SK-N-SH treated with all-trans-retinoic acid at 6 μM for 48 hours (cell line): ENCODE data around the gene SLC25A47.
"Not testable (repeated sequence)": the region's sequence is repeated elsewhere in the genome, so short reads cannot be mapped to it uniquely, and the experiment has no call there.

ENCODE experiments used
- ATAC-seq: fragments of 200-7000 bp; cut with Tn5 transposase; 3 replicates; pipeline ENCODE4 v1.9.1; 2020; ENCODE audit warnings: mild to moderate bottlenecking, moderate library complexity
- ARNTL ChIP-seq: fragments of 450-650 bp; formaldehyde crosslinking; IDR thresholded peaks from 2 replicates; pipeline ENCODE4 v1.5.0; 2020; ENCODE audit warnings: low read depth, mild to moderate bottlenecking, moderate library complexity, borderline replicate concordance
- BACH2 ChIP-seq: fragments of 250-450 bp; sonication (Bioruptor Pico); IDR thresholded peaks from 2 replicates; pipeline ENCODE4 v1.9.0; 2021; ENCODE audit warnings: mild to moderate bottlenecking, borderline replicate concordance
- CSDC2 ChIP-seq: fragments of 250-450 bp; sonication (Bioruptor Pico); IDR thresholded peaks from 2 replicates; pipeline ENCODE4 v1.5.0; 2020; ENCODE audit warnings: mild to moderate bottlenecking, moderate library complexity
- ESRRG ChIP-seq: fragments of 250-450 bp; sonication (Bioruptor Pico); IDR thresholded peaks from 2 replicates; pipeline ENCODE4 v1.6.1; 2021; ENCODE audit warnings: mild to moderate bottlenecking
- GLIS3 ChIP-seq: fragments of 250-450 bp; sonication (Bioruptor Pico); IDR thresholded peaks from 2 replicates; pipeline ENCODE4 v1.5.0; 2020; ENCODE audit warnings: mild to moderate bottlenecking, moderate library complexity
- OSR1 ChIP-seq: fragments of 250-450 bp; sonication (Bioruptor Pico); IDR thresholded peaks from 2 replicates; pipeline ENCODE4 v1.8.0; 2022; ENCODE audit warnings: moderate library complexity, mild to moderate bottlenecking, inconsistent platforms
- POU6F1 ChIP-seq: fragments of 250-450 bp; sonication (Bioruptor Pico); IDR thresholded peaks from 2 replicates; pipeline ENCODE4 v1.8.0; 2021; ENCODE audit warnings: low read depth, mild to moderate bottlenecking, moderate library complexity, borderline replicate concordance
- PPARA ChIP-seq: fragments of 250-450 bp; sonication (Bioruptor Pico); IDR thresholded peaks from 2 replicates; pipeline ENCODE4 v1.5.0; 2020; ENCODE audit warnings: mild to moderate bottlenecking, borderline replicate concordance
- RARB ChIP-seq: fragments of 250-450 bp; sonication (Bioruptor Pico); IDR thresholded peaks from 2 replicates; pipeline ENCODE4 v1.8.0; 2021; ENCODE audit warnings: mild to moderate bottlenecking, moderate library complexity
- SNAI2 ChIP-seq: fragments of 250-450 bp; sonication (Bioruptor Pico); IDR thresholded peaks from 2 replicates; pipeline ENCODE4 v1.5.0; 2020; ENCODE audit warnings: mild to moderate bottlenecking, moderate library complexity
- TCF4 ChIP-seq: fragments of 250-450 bp; sonication (Bioruptor Pico); IDR thresholded peaks from 2 replicates; pipeline ENCODE4 v1.8.0; 2021; ENCODE audit warnings: mild to moderate bottlenecking, moderate library complexity, borderline replicate concordance
- TSHZ2 ChIP-seq: fragments of 250-450 bp; sonication (Bioruptor Pico); IDR thresholded peaks from 2 replicates; pipeline ENCODE4 v1.5.0; 2020; ENCODE audit warnings: mild to moderate bottlenecking, moderate library complexity
- ZFP3 ChIP-seq: fragments of 250-450 bp; sonication (Bioruptor Pico); IDR thresholded peaks from 2 replicates; pipeline ENCODE4 v1.5.0; 2020; ENCODE audit warnings: mild to moderate bottlenecking, moderate library complexity
- ZNF565 ChIP-seq: fragments of 450-650 bp; formaldehyde crosslinking; conservative IDR thresholded peaks from 2 replicates; pipeline ENCODE4 v1.5.0; 2020; ENCODE audit warnings: low read depth, mild to moderate bottlenecking, moderate library complexity
- ZNF70 ChIP-seq: fragments of 450-650 bp; formaldehyde crosslinking; IDR thresholded peaks from 2 replicates; pipeline ENCODE4 v1.5.0; 2020; ENCODE audit warnings: mild to moderate bottlenecking, moderate library complexity
- ZNF8 ChIP-seq: fragments of 450-650 bp; formaldehyde crosslinking; IDR thresholded peaks from 2 replicates; pipeline ENCODE4 v1.5.0; 2020; ENCODE audit warnings: mild to moderate bottlenecking, moderate library complexity
- TF ChIP-seq, protein P1 (sequence below): fragments of 250-450 bp; sonication (Bioruptor Pico); IDR thresholded peaks from 2 replicates; pipeline ENCODE4 v1.5.1; 2021; ENCODE audit warnings: mild to moderate bottlenecking, moderate library complexity
- TF ChIP-seq, protein P2 (sequence below): fragments of 250-450 bp; sonication (Bioruptor Pico); IDR thresholded peaks from 2 replicates; pipeline ENCODE4 v1.8.0; 2020; ENCODE audit warnings: mild to moderate bottlenecking, moderate library complexity, borderline replicate concordance

The SLC25A47 gene

DNA sequence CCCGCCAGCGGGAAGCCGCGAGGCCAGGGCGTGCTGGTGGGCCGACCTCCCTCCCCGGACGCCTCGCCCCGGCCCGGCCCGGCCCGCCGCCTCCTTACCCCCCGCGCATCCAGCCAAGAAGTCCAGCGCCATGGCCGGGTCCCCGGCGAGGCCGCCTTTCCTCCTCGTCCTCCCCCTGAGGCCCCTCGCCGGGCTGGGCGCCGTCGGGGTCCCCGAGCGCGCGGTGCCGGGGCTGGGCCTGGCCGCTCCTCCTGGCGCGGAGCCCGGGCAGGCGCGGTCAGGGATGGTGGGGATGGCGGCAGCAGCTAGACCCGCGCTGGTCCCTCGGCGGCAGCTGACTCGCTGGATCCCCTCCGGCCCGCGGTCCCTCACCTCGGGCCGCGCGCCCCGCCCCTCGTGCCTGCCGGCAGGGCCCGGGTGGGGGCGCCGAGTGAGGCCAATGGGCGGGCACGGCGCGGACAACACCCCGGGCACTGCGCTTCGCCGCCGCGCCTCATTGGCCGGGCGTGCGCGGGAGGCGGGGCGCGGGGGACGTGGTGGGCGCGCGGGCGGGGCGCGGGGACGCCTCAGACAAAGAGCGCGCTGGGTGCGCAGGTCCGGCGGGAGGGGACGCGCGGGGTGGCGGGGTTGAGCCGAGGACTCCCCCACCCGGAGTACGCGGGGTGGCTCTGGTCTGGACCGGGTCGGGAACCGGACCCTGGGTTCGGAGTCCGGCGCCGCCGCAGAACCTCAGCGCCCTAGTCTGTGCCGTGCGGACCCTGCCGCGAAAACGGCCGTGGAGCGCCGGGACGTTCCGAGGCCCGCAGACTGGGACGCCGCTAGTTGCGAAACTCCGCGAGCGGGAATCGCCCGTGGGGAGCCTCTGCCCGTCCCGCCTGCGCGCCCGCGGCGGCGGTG lies 16.8 kb upstream of the SLC25A47 start, which contains the start of gene SLC25A29 (continued):
- TF ChIP-seq TSHZ2, result no peak
- TF ChIP-seq ZNF565 (CRISPR knock-in tag), result no peak
- TF ChIP-seq ESRRG (CRISPR knock-in tag), result no peak
- no peak for TF ChIP-seq BACH2
- no peak for TF ChIP-seq ZFP3 (CRISPR knock-in tag)

GRCh38 chr14:100306998-100307765 lies 16.0 kb upstream of the SLC25A47 start:
- no peak for TF ChIP-seq ZNF70 (CRISPR knock-in tag)
- TF ChIP-seq PPARA, result no peak
- peak; percentile 43 for ATAC-seq

DNA sequence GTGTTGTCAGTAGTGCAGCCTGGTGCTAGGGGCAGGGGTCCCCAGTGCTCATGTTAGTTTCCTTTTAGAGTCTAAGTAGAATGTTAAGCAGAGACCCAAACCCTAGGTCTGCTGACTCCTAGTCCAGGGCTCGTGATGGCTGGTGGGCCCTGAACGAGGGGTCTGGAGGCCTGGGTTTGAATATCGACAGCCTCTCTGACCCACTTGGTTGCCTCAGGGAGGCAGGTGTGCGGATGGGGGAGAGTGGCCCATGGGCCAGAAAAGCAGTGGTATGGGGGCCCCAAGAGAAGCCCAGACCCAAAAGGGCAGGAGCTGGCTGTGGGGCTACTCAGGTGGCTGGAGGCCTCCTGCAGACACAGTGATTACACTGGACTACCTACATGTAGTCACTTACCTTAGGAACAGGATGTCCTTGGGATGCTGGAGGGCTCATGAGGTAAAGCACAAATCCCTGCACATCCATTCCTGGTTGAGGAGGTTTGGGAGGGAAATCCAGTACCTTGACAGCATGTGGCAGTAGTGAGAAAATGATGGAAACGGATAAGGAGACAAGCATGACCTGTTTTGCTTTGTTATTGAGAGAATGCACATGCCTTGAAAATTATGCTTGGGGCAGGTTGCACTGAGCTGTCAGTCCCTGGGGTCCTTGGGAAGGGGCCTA lies 15.2 kb upstream of the SLC25A47 start:
- TF ChIP-seq ZNF70 (CRISPR knock-in tag), result no peak
- TF ChIP-seq POU6F1 (CRISPR knock-in tag), result no peak
- no peak for TF ChIP-seq ARNTL (CRISPR knock-in tag)
- TF ChIP-seq SNAI2 (CRISPR knock-in tag), result no peak
- TF ChIP-seq GLIS3 (CRISPR knock-in tag), result no peak
- TF ChIP-seq OSR1, result no peak
- no peak for TF ChIP-seq ZNF8 (CRISPR knock-in tag)
- no peak for TF ChIP-seq TCF4 (CRISPR knock-in tag)
- TF ChIP-seq, protein P1, sequence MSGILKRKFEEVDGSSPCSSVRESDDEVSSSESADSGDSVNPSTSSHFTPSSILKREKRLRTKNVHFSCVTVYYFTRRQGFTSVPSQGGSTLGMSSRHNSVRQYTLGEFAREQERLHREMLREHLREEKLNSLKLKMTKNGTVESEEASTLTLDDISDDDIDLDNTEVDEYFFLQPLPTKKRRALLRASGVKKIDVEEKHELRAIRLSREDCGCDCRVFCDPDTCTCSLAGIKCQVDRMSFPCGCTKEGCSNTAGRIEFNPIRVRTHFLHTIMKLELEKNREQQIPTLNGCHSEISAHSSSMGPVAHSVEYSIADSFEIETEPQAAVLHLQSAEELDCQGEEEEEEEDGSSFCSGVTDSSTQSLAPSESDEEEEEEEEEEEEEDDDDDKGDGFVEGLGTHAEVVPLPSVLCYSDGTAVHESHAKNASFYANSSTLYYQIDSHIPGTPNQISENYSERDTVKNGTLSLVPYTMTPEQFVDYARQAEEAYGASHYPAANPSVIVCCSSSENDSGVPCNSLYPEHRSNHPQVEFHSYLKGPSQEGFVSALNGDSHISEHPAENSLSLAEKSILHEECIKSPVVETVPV (CRISPR knock-in tag), result no peak
- TF ChIP-seq PPARA, result no peak
- TF ChIP-seq, protein P2, sequence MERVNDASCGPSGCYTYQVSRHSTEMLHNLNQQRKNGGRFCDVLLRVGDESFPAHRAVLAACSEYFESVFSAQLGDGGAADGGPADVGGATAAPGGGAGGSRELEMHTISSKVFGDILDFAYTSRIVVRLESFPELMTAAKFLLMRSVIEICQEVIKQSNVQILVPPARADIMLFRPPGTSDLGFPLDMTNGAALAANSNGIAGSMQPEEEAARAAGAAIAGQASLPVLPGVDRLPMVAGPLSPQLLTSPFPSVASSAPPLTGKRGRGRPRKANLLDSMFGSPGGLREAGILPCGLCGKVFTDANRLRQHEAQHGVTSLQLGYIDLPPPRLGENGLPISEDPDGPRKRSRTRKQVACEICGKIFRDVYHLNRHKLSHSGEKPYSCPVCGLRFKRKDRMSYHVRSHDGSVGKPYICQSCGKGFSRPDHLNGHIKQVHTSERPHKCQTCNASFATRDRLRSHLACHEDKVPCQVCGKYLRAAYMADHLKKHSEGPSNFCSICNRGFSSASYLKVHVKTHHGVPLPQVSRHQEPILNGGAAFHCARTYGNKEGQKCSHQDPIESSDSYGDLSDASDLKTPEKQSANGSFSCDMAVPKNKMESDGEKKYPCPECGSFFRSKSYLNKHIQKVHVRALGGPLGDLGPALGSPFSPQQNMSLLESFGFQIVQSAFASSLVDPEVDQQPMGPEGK (CRISPR knock-in tag), result no peak
- no peak for TF ChIP-seq CSDC2 (CRISPR knock-in tag)
- TF ChIP-seq RARB (CRISPR knock-in tag), result no peak
- no peak for TF ChIP-seq TSHZ2
- TF ChIP-seq ESRRG (CRISPR knock-in tag), result no peak
- no peak for TF ChIP-seq ZNF565 (CRISPR knock-in tag)

GRCh38 chr14:100308427-100308792 lies 14.7 kb upstream of the SLC25A47 start:
- not testable (repeated sequence) for ATAC-seq

More for the DNA sequence above, 15.2 kb upstream of the SLC25A47 start:
- ATAC-seq, result no peak
